HepG2 (cell line): ENCODE results near the gene SERPINI1. TPM values are rescaled to one million over a fixed set of nuclear protein-coding genes. Genes with fewer than 3 reads are reported as not detected.

Experiments
- AKNA ChIP-seq: sonication (generic); formaldehyde crosslinking; IDR thresholded peaks from 2 replicates; pipeline ENCODE4 v1.4.0; 2020; ENCODE audit warnings: missing genetic modification reagents, borderline replicate concordance
- CHCHD3 ChIP-seq: sonication (generic); formaldehyde crosslinking; IDR thresholded peaks from 2 replicates; pipeline ENCODE4 v1.8.0; 2022; ENCODE audit warnings: mild to moderate bottlenecking, missing genetic modification reagents, moderate library complexity
- ESRRA ChIP-seq: sonication (generic); formaldehyde crosslinking; IDR thresholded peaks from 2 replicates; pipeline ENCODE4 v1.5.1; 2020; ENCODE audit warnings: mild to moderate bottlenecking, low read depth, missing genetic modification reagents
- ETV5 ChIP-seq: IDR thresholded peaks from 2 replicates; pipeline ENCODE4 v1.6.1; 2018; ENCODE audit warnings: missing biosample characterization, missing genetic modification reagents, inconsistent platforms, borderline replicate concordance
- GABPA ChIP-seq, 2 experiments: IDR thresholded peaks; 2 replicates each; pipeline ENCODE4 v1.6.1; 2011 to 2016; ENCODE audit warnings: low read depth in 2 of 2, low read length in 1 of 2, missing biosample characterization in 1 of 2, missing genetic modification characterization in 1 of 2
- GATAD2A ChIP-seq: IDR thresholded peaks from 2 replicates; pipeline ENCODE4 v1.6.1; 2016
- GFI1 ChIP-seq: sonication (generic); formaldehyde crosslinking; IDR thresholded peaks from 2 replicates; pipeline ENCODE4 v1.5.0; 2020; ENCODE audit warnings: missing genetic modification reagents, mild to moderate bottlenecking, borderline replicate concordance
- KAT8 ChIP-seq: IDR thresholded peaks from 2 replicates; pipeline ENCODE4 v1.6.1; 2016; ENCODE audit warnings: missing genetic modification reagents, missing compliant biosample characterization
- MED8 ChIP-seq: sonication (generic); formaldehyde crosslinking; IDR thresholded peaks from 2 replicates; pipeline ENCODE4 v1.8.1; 2023; ENCODE audit warnings: mild to moderate bottlenecking, missing genetic modification reagents; ENCODE audit not compliant: insufficient replicate concordance
- PRDM15 ChIP-seq: sonication (generic); formaldehyde crosslinking; IDR thresholded peaks from 2 replicates; pipeline ENCODE4 v1.4.0; 2020; ENCODE audit warnings: missing genetic modification reagents
- SP1 ChIP-seq, 2 experiments: fragments of 450-650 bp in 1 of 2; sonication (generic) in 1 of 2; formaldehyde crosslinking in 1 of 2; IDR thresholded peaks; 2 replicates each; pipeline versions ENCODE4 v1.4.0 to v1.6.1; 2016 to 2020; ENCODE audit warnings: missing genetic modification reagents in 1 of 2
- SP4 ChIP-seq: sonication (generic); formaldehyde crosslinking; IDR thresholded peaks from 2 replicates; pipeline ENCODE4 v1.8.1; 2023; ENCODE audit warnings: mild to moderate bottlenecking, missing genetic modification reagents
- STAG1 ChIP-seq: sonication (generic); formaldehyde crosslinking; IDR thresholded peaks from 2 replicates; pipeline ENCODE4 v1.4.0; 2020; ENCODE audit warnings: missing genetic modification reagents
- STAT5B ChIP-seq: sonication (generic); formaldehyde crosslinking; IDR thresholded peaks from 2 replicates; pipeline ENCODE4 v1.4.0; 2020; ENCODE audit warnings: missing genetic modification reagents
- TBL1XR1 ChIP-seq: fragments of 150-350 bp; IDR thresholded peaks from 2 replicates; pipeline ENCODE4 v1.6.1; 2014; ENCODE audit warnings: borderline replicate concordance, low read length; ENCODE audit not compliant: partially characterized antibody
- TFAP4 ChIP-seq: sonication (generic); IDR thresholded peaks from 2 replicates; pipeline ENCODE4 v1.6.1; 2016; ENCODE audit warnings: low read depth, borderline replicate concordance
- TMF1 ChIP-seq: sonication (generic); formaldehyde crosslinking; IDR thresholded peaks from 2 replicates; pipeline ENCODE4 v1.8.1; 2022; ENCODE audit warnings: low read depth, missing genetic modification reagents
- ZNF234 ChIP-seq: sonication (generic); formaldehyde crosslinking; conservative IDR thresholded peaks from 2 replicates; pipeline ENCODE4 v1.5.1; 2020; ENCODE audit warnings: mild to moderate bottlenecking, missing genetic modification reagents
- ZNF3 ChIP-seq: IDR thresholded peaks from 2 replicates; pipeline ENCODE4 v1.7.0; 2017; ENCODE audit warnings: inconsistent platforms
- ZNF484 ChIP-seq: sonication (generic); formaldehyde crosslinking; IDR thresholded peaks from 2 replicates; pipeline ENCODE4 v1.5.1; 2020; ENCODE audit warnings: mild to moderate bottlenecking, low read depth, missing genetic modification reagents, borderline replicate concordance
- ZNF510 ChIP-seq: sonication (generic); formaldehyde crosslinking; IDR thresholded peaks from 2 replicates; pipeline ENCODE4 v1.4.0; 2020; ENCODE audit warnings: low read depth, mild to moderate bottlenecking, missing genetic modification reagents
- polyA plus RNA-seq, 8 experiments: library from polyadenylated mRNA; depleted of rRNA in 3 of 8; stranded (reverse) in 7 of 8; unstranded in 1 of 8; fragments of >200 nt; fragmentation: Illumina TruSeq in 4 of 8; extraction: Trizol in 4 of 8; gene quantifications; 2 replicates each; pipeline versions ENCODE4 v1.2.1 to v1.2.3, GENCODE V29; 2011 to 2016; ENCODE audit warnings: low read depth in 4 of 8, missing spikeins in 1 of 8, mixed read lengths in 1 of 8; ENCODE audit not compliant: insufficient read depth in 1 of 8
- total RNA-seq, 5 experiments: library from RNA; depleted of rRNA; stranded (reverse); fragments of >200 nt; fragmentation: Illumina TruSeq; extraction: Trizol; gene quantifications; 2 replicates each; pipeline ENCODE4 v1.2.3, GENCODE V29; 2016; ENCODE audit warnings: low read depth in 1 of 5

Gene SERPINI1
- total and polyA plus RNA-seq, 2 of the 13 experiments (the other 11 are each of a cell fraction or from before 2014, with no cell fraction given): 14.7 to 58.0 TPM

DNA sequence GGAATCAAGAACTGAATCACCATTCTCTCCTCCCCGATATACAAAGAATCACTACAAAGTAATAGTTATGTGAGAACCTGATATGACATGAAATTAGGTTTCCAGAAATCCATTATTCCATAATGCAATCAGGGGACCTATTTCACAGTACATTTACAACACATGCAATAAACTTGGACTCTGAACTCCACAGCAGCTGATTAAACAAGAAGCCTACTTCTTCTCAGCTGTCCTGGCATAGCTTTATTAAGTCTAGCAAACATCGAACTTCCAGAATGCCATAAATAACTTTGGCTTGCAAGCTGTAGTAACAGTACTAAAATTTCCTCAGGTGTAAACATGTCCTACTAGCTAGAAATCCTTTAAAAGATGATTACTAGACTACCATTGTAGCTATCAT, 18.6 kb upstream of the SERPINI1 start (continued):
- TF ChIP-seq ESRRA (CRISPR knock-in tag) (no peak), PRDM15 (CRISPR knock-in tag) (no peak), ZNF510 (CRISPR knock-in tag) (no peak), CHCHD3 (CRISPR knock-in tag) (no peak), MED8 (CRISPR knock-in tag) (no peak), GATAD2A (peak; percentile 85), TFAP4 (peak; percentile 99), GABPA (IDR thresholded peaks at IDR 0.05; ENCODE audit: low read depth, low read length) (no peak), GABPA (CRISPR knock-in tag; IDR thresholded peaks at IDR 0.05; ENCODE audit: low read depth) (0 out of 2 replicates have a peak, but pooled peaks have one; percentile 22), ETV5 (CRISPR knock-in tag) (no peak), STAT5B (CRISPR knock-in tag) (no peak), ZNF234 (no peak), TMF1 (CRISPR knock-in tag) (no peak), AKNA (CRISPR knock-in tag) (no peak), GFI1 (no peak), SP4 (no peak), STAG1 (CRISPR knock-in tag) (no peak), SP1 (IDR thresholded peaks at IDR 0.05) (no peak), SP1 (CRISPR knock-in tag; IDR thresholded peaks at IDR 0.05) (no peak), ZNF484 (CRISPR knock-in tag) (no peak), KAT8 (CRISPR knock-in tag) (peak; percentile 56), ZNF3 (CRISPR knock-in tag) (no peak), TBL1XR1 (no peak)
